HepG2 (cell line): ENCODE measurements around the gene NINJ2. TPM values are rescaled to one million over a fixed set of nuclear protein-coding genes. Genes with fewer than 3 reads are reported as not detected.

Experiments
- ATAD3A ChIP-seq: sonication (generic); formaldehyde crosslinking; IDR thresholded peaks from 2 replicates; pipeline ENCODE4 v1.4.0; 2020; ENCODE audit warnings: missing genetic modification reagents
- ELF1 ChIP-seq: sonication (generic); formaldehyde crosslinking; IDR thresholded peaks from 2 replicates; pipeline ENCODE4 v1.4.0; 2020; ENCODE audit warnings: missing genetic modification reagents
- FOXK2 ChIP-seq: fragments of 450-650 bp; IDR thresholded peaks from 2 replicates; pipeline ENCODE4 v1.6.1; 2016
- GZF1 ChIP-seq: sonication (generic); formaldehyde crosslinking; IDR thresholded peaks from 2 replicates; pipeline ENCODE4 v1.5.1; 2020; ENCODE audit warnings: mild to moderate bottlenecking, missing genetic modification reagents
- HBP1 ChIP-seq: IDR thresholded peaks from 2 replicates; pipeline ENCODE4 v1.6.1; 2016; ENCODE audit warnings: low read depth, control low read depth
- HMGXB4 ChIP-seq, 2 experiments: sonication (generic) in 1 of 2; formaldehyde crosslinking in 1 of 2; IDR thresholded peaks; 2 replicates each; pipeline versions ENCODE4 v1.4.0 to v1.6.1; 2018 to 2020; ENCODE audit warnings: missing genetic modification reagents in 2 of 2, borderline replicate concordance in 1 of 2, low read depth in 1 of 2, mild to moderate bottlenecking in 1 of 2, missing biosample characterization in 1 of 2
- IRF1 ChIP-seq: sonication (generic); formaldehyde crosslinking; IDR thresholded peaks from 2 replicates; pipeline ENCODE4 v1.4.0; 2020; ENCODE audit warnings: low read depth, mild to moderate bottlenecking, missing genetic modification reagents
- KLF16 ChIP-seq, 2 experiments: sonication (generic) in 1 of 2; formaldehyde crosslinking in 1 of 2; IDR thresholded peaks; 2 replicates each; pipeline versions ENCODE4 v1.6.1 to v1.8.0; 2016 to 2023; ENCODE audit warnings: missing genetic modification reagents in 2 of 2, missing compliant biosample characterization in 1 of 2
- MED13 ChIP-seq: sonication (generic); formaldehyde crosslinking; IDR thresholded peaks from 2 replicates; pipeline ENCODE4 v1.5.0; 2020; ENCODE audit warnings: missing genetic modification reagents
- MXI1 ChIP-seq: IDR thresholded peaks from 3 replicates; pipeline ENCODE4 v1.6.1; 2012; ENCODE audit warnings: low read depth, low read length, inconsistent platforms, borderline replicate concordance
- NKX3-1 ChIP-seq: sonication (generic); formaldehyde crosslinking; IDR thresholded peaks from 2 replicates; pipeline ENCODE4 v1.5.0; 2020; ENCODE audit warnings: missing genetic modification reagents
- SAFB2 ChIP-seq: sonication (generic); formaldehyde crosslinking; IDR thresholded peaks from 2 replicates; pipeline ENCODE4 v1.5.1; 2020; ENCODE audit warnings: missing genetic modification reagents, low read depth, mild to moderate bottlenecking, borderline replicate concordance
- SNAPC4 ChIP-seq: sonication (generic); formaldehyde crosslinking; IDR thresholded peaks from 2 replicates; pipeline ENCODE4 v1.4.0; 2020; ENCODE audit warnings: mild to moderate bottlenecking, missing genetic modification reagents
- TCF12 ChIP-seq, 2 experiments: fragments of 450-650 bp in 1 of 2; sonication (generic) in 1 of 2; formaldehyde crosslinking in 1 of 2; IDR thresholded peaks; 2 replicates each; pipeline versions ENCODE4 v1.6.1 to v1.8.0; 2017 to 2022; ENCODE audit warnings: antibody characterized with exemption in 1 of 2, mild to moderate bottlenecking in 1 of 2, missing genetic modification reagents in 1 of 2, moderate library complexity in 1 of 2
- ZBTB42 ChIP-seq: sonication (generic); formaldehyde crosslinking; IDR thresholded peaks from 2 replicates; pipeline ENCODE4 v1.5.0; 2020; ENCODE audit warnings: mild to moderate bottlenecking, missing genetic modification reagents
- ZFP62 ChIP-seq: sonication (generic); formaldehyde crosslinking; IDR thresholded peaks from 2 replicates; pipeline ENCODE4 v1.4.0; 2020; ENCODE audit warnings: missing genetic modification reagents
- ZNF24 ChIP-seq: fragments of 450-650 bp; IDR thresholded peaks from 2 replicates; pipeline ENCODE4 v1.6.1; 2017; ENCODE audit warnings: antibody characterized with exemption, mild to moderate bottlenecking
- ZNF597 ChIP-seq: sonication (generic); formaldehyde crosslinking; IDR thresholded peaks from 2 replicates; pipeline ENCODE4 v1.5.0; 2020; ENCODE audit warnings: missing genetic modification reagents
- ZNF816 ChIP-seq: sonication (generic); formaldehyde crosslinking; IDR thresholded peaks from 2 replicates; pipeline ENCODE4 v1.8.0; 2022; ENCODE audit warnings: missing genetic modification reagents, mild to moderate bottlenecking, borderline replicate concordance
- polyA plus RNA-seq, 8 experiments: library from polyadenylated mRNA; depleted of rRNA in 3 of 8; stranded (reverse) in 7 of 8; unstranded in 1 of 8; fragments of >200 nt; fragmentation: Illumina TruSeq in 4 of 8; extraction: Trizol in 4 of 8; gene quantifications; 2 replicates each; pipeline versions ENCODE4 v1.2.1 to v1.2.3, GENCODE V29; 2011 to 2016; ENCODE audit warnings: low read depth in 4 of 8, missing spikeins in 1 of 8, mixed read lengths in 1 of 8; ENCODE audit not compliant: insufficient read depth in 1 of 8
- total RNA-seq, 5 experiments: library from RNA; depleted of rRNA; stranded (reverse); fragments of >200 nt; fragmentation: Illumina TruSeq; extraction: Trizol; gene quantifications; 2 replicates each; pipeline ENCODE4 v1.2.3, GENCODE V29; 2016; ENCODE audit warnings: low read depth in 1 of 5

Gene NINJ2
- total and polyA plus RNA-seq, 2 of the 13 experiments (the other 11 are each of a cell fraction or from before 2014, with no cell fraction given) = 0.62 to 3.8 TPM

- TF ChIP-seq ZNF597 (CRISPR knock-in tag) (no peak), ELF1 (CRISPR knock-in tag) (no peak), NKX3-1 (CRISPR knock-in tag) (no peak), IRF1 (CRISPR knock-in tag) (no peak), ZFP62 (CRISPR knock-in tag) (no peak), HMGXB4 (CRISPR knock-in tag; IDR thresholded peaks at IDR 0.05; ENCODE audit: borderline replicate concordance in 1 of 2, low read depth in 1 of 2) (peak; percentile 87 to 88), SAFB2 (no peak), SNAPC4 (CRISPR knock-in tag) (0 out of 2 replicates have a peak, but pooled peaks have one; percentile 53), KLF16 (CRISPR knock-in tag; IDR thresholded peaks at IDR 0.05) (peak in 1 of 2 experiments; percentile 92; a peak in 2 of 4 replicates), FOXK2 (no peak), GZF1 (CRISPR knock-in tag) (0 out of 2 replicates have a peak, but pooled peaks have one; percentile 24), HBP1 (CRISPR knock-in tag) (no peak), TCF12 (IDR thresholded peaks at IDR 0.05) (no peak), TCF12 (CRISPR knock-in tag; IDR thresholded peaks at IDR 0.05) (no peak), MED13 (CRISPR knock-in tag) (no peak), ZNF816 (CRISPR knock-in tag) (no peak), ZBTB42 (CRISPR knock-in tag) (0 out of 2 replicates have a peak, but pooled peaks have one; percentile 10), MXI1 (peak; percentile 73; the same call in 2 of the 3 replicates), ATAD3A (CRISPR knock-in tag) (no peak), ZNF24 (no peak)
Measured at GRCh38 chr12:569803-570434, 93.3 kb downstream of the NINJ2 start (continued).
